Measurements from ENCODE around the gene SLC25A42.

- TF ChIP-seq POLR2A (IDR thresholded peaks at IDR 0.05) = peak in 1 of 3 donors; percentile 5
- peak in 2 of 11 experiments; percentile 12 to 25 for TF ChIP-seq CTCF (IDR thresholded peaks at IDR 0.05 in 8 of 11, conservative IDR thresholded peaks at IDR 0.05 in 3 of 11)
- TF ChIP-seq POLR2AphosphoS5 (IDR thresholded peaks at IDR 0.05) = peak; percentile 85 to 89 (median 87)
Measured at GRCh38 chr19:19063183-19064097, at the start of gene SLC25A42.
